ENCODE data around the gene AP5Z1. TPM values are rescaled to one million over a fixed set of nuclear protein-coding genes. Genes with fewer than 3 reads are reported as not detected.
A peak's percentile ranks its signal among the peaks of the same experiment; 100 is the strongest.
"Not testable (repeated sequence)": the region's sequence is repeated elsewhere in the genome, so short reads cannot be mapped to it uniquely, and the experiment has no call there.

Gene AP5Z1
- total RNA-seq, 1 donor from 2014 or later: 88.6 TPM

DNA sequence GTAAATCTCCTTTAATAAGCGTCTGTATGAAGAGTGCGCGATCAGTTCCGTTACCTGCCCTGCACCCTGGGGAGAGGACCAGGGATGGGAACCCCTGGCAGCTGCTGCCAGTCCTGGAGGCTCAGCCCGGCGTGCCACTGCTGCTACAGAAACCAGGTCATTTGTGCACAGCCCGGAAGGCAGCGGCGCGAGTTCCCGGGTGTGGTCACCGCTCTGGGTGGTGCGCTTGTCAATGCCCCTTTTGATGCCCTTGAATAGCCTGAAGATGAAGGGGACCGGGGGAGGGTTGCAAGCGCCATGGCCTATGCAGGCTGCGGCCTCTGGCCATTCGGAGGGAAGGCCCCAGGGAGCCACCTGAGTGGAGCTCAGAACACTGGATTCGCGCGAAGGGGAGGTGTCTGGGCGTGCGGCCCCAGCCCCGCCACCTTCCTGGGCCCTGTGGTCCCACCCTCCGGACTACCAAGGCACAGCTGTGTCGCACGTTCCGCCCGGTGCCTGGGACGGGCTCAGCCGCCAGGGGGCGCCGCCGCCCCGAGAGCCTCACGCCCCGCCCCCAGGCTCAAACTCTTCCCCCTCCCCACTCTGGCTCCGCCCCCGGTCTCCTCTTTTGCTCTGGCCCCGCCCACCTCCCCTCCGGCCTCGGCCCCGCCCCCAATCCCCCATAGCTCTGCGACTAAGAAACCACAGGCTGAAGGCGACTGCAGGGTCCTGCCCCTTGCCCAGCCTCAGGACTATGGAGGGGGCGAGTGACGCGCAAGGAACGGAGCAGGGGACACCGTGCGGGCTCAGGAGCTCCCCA lies 16.5 kb downstream of the AP5Z1 start:
- H3K27ac Mint-ChIP-seq (ENCODE audit: unreplicated experiment): no peak overlapping the region
- DNase-seq (ENCODE audit: low spot score): peak; percentile 93
- TF ChIP-seq, protein P1, sequence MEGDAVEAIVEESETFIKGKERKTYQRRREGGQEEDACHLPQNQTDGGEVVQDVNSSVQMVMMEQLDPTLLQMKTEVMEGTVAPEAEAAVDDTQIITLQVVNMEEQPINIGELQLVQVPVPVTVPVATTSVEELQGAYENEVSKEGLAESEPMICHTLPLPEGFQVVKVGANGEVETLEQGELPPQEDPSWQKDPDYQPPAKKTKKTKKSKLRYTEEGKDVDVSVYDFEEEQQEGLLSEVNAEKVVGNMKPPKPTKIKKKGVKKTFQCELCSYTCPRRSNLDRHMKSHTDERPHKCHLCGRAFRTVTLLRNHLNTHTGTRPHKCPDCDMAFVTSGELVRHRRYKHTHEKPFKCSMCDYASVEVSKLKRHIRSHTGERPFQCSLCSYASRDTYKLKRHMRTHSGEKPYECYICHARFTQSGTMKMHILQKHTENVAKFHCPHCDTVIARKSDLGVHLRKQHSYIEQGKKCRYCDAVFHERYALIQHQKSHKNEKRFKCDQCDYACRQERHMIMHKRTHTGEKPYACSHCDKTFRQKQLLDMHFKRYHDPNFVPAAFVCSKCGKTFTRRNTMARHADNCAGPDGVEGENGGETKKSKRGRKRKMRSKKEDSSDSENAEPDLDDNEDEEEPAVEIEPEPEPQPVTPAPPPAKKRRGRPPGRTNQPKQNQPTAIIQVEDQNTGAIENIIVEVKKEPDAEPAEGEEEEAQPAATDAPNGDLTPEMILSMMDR (IDR thresholded peaks at IDR 0.05; ENCODE audit: unreplicated experiment): peak; percentile 95
- no peaks in the 10 kb centered on the region for H3K9me3 Mint-ChIP-seq (ENCODE audit: unreplicated experiment)
- peaks cover 15% of the 10 kb centered on the region for H3K36me3 Mint-ChIP-seq (ENCODE audit: low read depth, unreplicated experiment)
- peak overlapping the region; percentile 15 for H3K4me3 Mint-ChIP-seq (ENCODE audit: unreplicated experiment)
- peaks cover 6% of the 10 kb centered on the region for H3K4me1 Mint-ChIP-seq (ENCODE audit: unreplicated experiment)
- H3K27me3 Mint-ChIP-seq (ENCODE audit: unreplicated experiment): peaks cover 6% of the 10 kb centered on the region

DNA sequence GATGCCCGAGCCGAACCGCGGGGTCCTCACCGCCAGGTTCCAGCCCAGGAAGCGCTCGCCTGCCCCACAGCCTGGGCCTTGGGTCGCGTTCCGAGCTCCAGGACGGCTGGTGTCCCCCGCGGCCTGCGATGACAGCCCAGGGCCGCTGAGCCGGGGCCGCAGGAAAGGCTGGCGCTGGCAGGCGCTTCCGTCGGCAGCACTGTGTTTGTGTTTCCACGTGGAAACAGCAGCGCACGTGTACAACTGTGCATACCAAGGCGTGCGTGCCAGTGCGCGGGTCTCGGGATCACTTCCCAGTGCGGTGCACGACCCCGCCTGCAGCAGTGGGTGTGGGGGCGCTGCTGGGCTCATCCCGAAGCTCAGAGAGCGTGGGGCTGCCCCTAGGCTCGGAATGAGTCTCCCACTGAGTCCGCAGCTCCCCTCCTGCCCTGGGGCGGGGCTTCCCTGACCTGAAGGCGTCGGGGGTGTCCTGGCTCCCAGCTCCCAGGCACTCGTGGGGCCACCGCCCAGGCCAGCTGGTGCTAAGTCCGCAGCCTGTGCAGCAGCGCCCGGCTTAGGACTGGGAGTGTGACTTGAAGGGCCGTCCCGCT lies 17.2 kb downstream of the AP5Z1 start:
- Mint-ChIP-seq H3K9me3 (ENCODE audit: unreplicated experiment) (no peaks in the 10 kb centered on the region), H3K4me1 (ENCODE audit: unreplicated experiment) (peaks cover 6% of the 10 kb centered on the region), H3K36me3 (ENCODE audit: low read depth, unreplicated experiment) (peaks cover 15% of the 10 kb centered on the region), H3K4me3 (ENCODE audit: unreplicated experiment) (no peak overlapping the region), H3K27ac (ENCODE audit: unreplicated experiment) (no peak overlapping the region), H3K27me3 (ENCODE audit: unreplicated experiment) (peaks cover 6% of the 10 kb centered on the region)
- TF ChIP-seq, protein P1 (IDR thresholded peaks at IDR 0.05; ENCODE audit: unreplicated experiment): no peak
- peak; percentile 70 for DNase-seq (ENCODE audit: low spot score)

DNA sequence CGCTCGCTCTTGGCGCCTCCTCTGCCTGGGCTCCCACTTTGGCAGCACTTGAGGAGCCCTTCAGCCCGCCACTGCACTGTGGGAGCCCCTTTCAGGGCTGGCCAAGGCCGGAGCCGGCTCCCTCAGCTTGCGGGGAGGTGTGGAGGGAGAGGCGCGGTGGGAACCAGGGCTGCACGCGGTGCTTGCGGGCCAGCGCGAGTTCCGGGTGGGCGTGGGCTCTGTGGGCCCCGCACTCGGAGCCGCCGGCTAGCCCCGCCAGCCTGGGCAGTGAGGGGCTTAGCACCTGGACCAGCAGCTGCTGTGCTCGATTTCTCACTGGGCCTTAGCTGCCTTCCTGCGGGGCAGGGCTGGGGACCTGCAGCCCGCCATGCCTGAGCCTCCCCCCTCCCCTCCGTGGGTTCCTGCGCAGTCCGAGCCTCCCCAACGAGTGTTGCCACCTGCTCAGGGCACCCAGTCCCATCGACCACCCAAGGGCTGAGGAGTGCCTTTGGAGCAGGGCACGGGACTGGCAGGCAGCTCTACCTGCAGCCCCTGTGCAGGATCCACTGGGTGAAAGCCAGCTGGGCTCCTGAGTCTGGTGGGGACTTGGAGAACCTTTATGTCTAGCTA lies 18.1 kb downstream of the AP5Z1 start:
- not testable (repeated sequence) for DNase-seq (ENCODE audit: low spot score); H3K4me1 Mint-ChIP-seq (ENCODE audit: unreplicated experiment); H3K4me3 Mint-ChIP-seq (ENCODE audit: unreplicated experiment); H3K9me3 Mint-ChIP-seq (ENCODE audit: unreplicated experiment); H3K27me3 Mint-ChIP-seq (ENCODE audit: unreplicated experiment); H3K27ac Mint-ChIP-seq (ENCODE audit: unreplicated experiment)
- H3K36me3 Mint-ChIP-seq (ENCODE audit: low read depth, unreplicated experiment): peaks cover 15% of the 10 kb centered on the region

DNA sequence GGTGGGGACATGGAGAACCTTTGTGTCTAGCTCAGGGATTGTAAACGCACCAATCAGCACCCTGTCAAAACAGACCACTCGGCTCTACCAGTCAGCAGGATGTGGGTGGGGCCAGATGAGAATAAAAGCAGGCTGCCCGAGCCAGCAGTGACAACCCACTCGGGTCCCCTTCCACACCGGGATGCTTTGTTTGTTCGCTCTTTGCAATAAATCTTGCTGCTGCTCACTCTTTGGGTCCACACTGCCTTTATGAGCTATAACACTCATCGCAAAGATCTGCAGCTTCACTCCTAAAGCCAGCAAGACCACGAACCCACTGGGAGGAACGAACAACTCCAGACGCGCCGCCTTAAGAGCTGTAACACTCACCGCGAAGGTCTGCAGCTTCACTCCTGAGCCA lies 18.7 kb downstream of the AP5Z1 start:
- not testable (repeated sequence) for H3K4me1 Mint-ChIP-seq (ENCODE audit: unreplicated experiment); H3K4me3 Mint-ChIP-seq (ENCODE audit: unreplicated experiment); DNase-seq (ENCODE audit: low spot score); H3K9me3 Mint-ChIP-seq (ENCODE audit: unreplicated experiment); H3K27ac Mint-ChIP-seq (ENCODE audit: unreplicated experiment); H3K27me3 Mint-ChIP-seq (ENCODE audit: unreplicated experiment)
- peaks cover 15% of the 10 kb centered on the region for H3K36me3 Mint-ChIP-seq (ENCODE audit: low read depth, unreplicated experiment)

DNA sequence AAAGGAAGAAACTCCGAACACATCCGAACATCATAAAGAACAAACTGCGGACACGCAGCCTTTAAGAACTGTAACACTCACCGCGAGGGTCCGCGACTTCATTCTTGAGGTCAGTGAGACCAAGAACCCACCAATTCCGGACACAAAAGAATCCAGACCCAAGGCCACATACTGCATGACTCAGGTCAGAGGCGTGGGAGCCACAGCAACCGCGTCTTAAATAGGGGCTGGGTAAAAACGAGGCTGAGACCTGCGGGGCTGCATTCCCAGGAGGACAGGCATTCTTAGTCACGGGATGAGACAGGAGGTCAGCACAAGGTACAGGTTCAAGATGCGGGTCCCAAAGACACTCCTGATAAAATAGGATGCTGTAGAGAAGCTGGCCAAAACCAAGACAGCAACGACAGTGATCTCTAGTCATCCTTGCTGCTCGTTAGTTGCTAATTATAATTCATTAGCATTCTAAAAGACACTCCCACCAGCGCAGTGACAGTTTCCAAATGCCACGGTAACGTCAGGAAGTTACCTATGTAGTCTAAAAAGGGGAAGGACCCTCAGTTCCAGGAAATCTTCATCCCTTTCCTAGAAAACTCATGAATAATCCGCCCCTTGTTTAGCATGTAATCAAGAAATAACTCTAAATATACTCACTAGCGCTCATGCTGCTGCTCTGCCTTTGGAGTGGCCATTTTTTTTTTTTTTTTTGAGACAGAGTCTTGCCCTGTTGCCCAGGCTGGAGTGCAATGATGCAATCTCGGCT lies 19.3 kb downstream of the AP5Z1 start:
- DNase-seq (ENCODE audit: low spot score): no peak
- H3K4me1 Mint-ChIP-seq (ENCODE audit: unreplicated experiment): peaks cover 6% of the 10 kb centered on the region
- TF ChIP-seq, protein P1 (IDR thresholded peaks at IDR 0.05; ENCODE audit: unreplicated experiment): no peak
- H3K27ac Mint-ChIP-seq (ENCODE audit: unreplicated experiment): no peak overlapping the region
- no peaks in the 10 kb centered on the region for H3K9me3 Mint-ChIP-seq (ENCODE audit: unreplicated experiment)
- peaks cover 10% of the 10 kb centered on the region for H3K27me3 Mint-ChIP-seq (ENCODE audit: unreplicated experiment)
- peaks cover 15% of the 10 kb centered on the region for H3K36me3 Mint-ChIP-seq (ENCODE audit: low read depth, unreplicated experiment)
- H3K4me3 Mint-ChIP-seq (ENCODE audit: unreplicated experiment): no peak overlapping the region

All from endothelial cell (in vitro differentiated cells).